ENCODE measurements around the gene IFNG-AS1.

Gene IFNG-AS1

DNA sequence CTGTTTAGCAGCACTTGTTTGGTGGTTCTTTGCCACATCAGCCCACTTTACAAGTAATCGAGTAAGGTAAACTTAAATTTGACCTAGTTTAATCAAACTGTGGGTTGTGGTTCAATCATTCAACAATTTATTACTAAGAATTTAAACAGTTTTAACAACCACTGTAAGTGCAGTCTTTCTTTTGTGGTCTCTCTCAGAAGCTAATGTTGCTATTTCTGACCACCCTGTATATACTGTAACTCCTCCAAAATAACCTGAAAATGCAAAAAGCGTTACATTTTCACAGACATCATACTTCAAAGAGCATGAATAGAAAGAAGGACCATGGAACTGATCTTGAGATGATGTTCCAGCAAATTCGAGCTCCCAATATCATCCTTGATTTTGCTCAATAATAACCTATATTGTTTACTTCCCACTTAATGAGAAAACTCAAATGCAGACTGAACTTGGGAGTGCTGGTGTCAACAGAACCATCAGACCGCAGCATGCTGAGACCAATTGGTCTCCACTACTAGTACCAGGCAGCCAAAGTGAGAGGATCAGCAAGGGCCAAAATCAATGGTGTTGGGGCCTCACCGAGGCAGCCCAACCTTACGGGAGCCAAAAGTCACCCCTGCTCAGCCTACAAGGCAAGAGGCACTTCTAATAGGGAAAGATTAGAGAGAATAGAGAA lies 22.1 kb downstream of the IFNG-AS1 start:
- DNase-seq (ENCODE audit: low spot score in 2 of 2): no peak
- ATAC-seq: peak; percentile 73
- Mint-ChIP-seq H3K4me3 (peak overlapping the region; percentile 55), H3K9me3 (no peaks in the 10 kb centered on the region), H3K4me1 (peaks cover 30% of the 10 kb centered on the region), H3K36me3 (no peaks in the 10 kb centered on the region), H3K27ac (peak overlapping the region; percentile 66)

DNA sequence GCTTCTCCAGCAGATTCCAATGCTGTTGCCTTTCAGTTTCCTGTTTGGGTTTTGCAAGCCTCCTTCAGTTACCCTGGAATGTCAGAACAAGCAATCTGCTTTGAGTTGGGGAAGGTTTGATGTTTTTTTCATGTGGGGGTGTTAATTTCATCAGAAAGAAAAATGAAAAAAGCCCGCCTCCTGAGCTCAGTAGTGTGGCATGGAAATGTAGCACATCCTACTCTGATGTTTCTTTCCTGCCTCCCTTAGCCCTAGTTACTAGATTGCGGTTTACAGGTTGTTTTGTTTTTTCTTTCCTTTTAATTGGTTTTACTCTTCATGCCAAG lies 22.6 kb downstream of the IFNG-AS1 start:
- peak overlapping the region; percentile 66 for H3K27ac Mint-ChIP-seq
- no peaks in the 10 kb centered on the region for H3K9me3 Mint-ChIP-seq
- no peak for DNase-seq (ENCODE audit: low spot score in 2 of 2)
- peaks cover 35% of the 10 kb centered on the region for H3K4me1 Mint-ChIP-seq
- no peaks in the 10 kb centered on the region for H3K36me3 Mint-ChIP-seq
- ATAC-seq: peak; percentile 69
- peak overlapping the region; percentile 55 for H3K4me3 Mint-ChIP-seq

DNA sequence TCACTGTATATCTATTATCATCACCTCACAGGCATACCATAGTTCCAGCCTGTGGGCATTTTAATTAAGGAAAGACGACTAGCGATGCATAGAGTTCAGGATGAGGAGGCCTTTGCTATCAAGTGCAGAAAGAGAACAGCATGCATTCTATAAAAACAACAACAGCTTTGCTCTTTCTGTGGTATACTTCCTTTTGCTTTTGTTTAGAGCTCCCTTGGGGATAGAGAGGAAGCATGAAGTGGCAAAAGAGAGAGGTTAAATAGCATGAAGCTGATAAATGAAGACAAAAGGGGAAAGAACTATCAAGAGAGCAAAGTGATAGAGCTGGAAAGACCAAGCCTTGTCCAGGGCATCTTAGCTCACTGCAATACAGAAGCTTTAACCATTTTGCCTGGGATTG lies 23.5 kb downstream of the IFNG-AS1 start:
- H3K36me3 Mint-ChIP-seq: no peaks in the 10 kb centered on the region
- H3K4me3 Mint-ChIP-seq: peak overlapping the region; percentile 55
- ATAC-seq (no peak), DNase-seq (ENCODE audit: low spot score in 2 of 2) (no peak)
- peaks cover 43% of the 10 kb centered on the region for H3K4me1 Mint-ChIP-seq
- H3K9me3 Mint-ChIP-seq: no peaks in the 10 kb centered on the region
- H3K27ac Mint-ChIP-seq: peak overlapping the region; percentile 66

DNA sequence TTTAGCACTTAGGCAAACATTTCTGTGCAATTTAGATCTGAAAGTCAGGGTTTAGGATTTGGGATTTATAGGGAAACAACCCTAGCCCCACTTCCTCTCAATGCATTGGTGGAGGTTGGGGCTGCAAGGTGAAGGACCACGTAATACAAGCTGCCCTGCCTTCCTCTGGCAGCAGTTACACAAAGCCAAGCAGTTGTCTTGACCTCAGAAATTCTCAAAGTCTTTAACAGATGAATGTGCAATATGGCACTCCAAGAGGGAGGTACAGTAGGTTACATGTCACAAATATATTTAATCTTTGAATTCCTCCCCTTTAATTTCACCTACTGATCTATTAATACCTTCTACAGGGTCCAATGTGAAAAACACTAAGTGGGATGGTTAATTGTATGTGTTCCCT lies 23.9 kb downstream of the IFNG-AS1 start:
- no peak for ATAC-seq
- Mint-ChIP-seq H3K4me1 (peaks cover 43% of the 10 kb centered on the region), H3K27ac (no peak overlapping the region)

DNA sequence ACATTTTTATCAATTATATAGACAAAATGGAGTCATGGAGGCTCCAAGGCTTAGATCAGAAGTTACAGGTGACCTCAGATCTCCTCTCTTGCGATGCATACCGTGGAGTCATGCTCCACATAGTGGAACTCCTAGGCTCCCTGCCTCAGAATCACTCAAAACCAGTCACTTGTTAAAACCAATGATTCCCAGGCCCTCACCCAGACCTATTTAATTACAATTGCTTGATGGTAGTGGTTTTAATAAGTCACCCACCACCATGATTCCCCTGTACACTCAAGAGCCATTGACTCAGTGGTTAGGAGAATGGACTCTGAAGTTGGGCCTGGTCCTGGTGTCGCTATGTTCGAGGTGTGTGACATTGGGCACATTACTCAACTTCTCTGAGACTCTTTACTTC lies 26.9 kb downstream of the IFNG-AS1 start:
- Mint-ChIP-seq H3K4me1 (peaks cover 44% of the 10 kb centered on the region), H3K27ac (no peak overlapping the region), H3K9me3 (no peaks in the 10 kb centered on the region), H3K4me3 (no peak overlapping the region), H3K36me3 (no peaks in the 10 kb centered on the region)
- no peak for DNase-seq (ENCODE audit: low spot score in 2 of 2)
- ATAC-seq: no peak

More for the DNA sequence above, 23.9 kb downstream of the IFNG-AS1 start:
- Mint-ChIP-seq H3K4me3 (no peak overlapping the region), H3K9me3 (no peaks in the 10 kb centered on the region), H3K36me3 (no peaks in the 10 kb centered on the region)
- no peak for DNase-seq (ENCODE audit: low spot score in 2 of 2)

DNA sequence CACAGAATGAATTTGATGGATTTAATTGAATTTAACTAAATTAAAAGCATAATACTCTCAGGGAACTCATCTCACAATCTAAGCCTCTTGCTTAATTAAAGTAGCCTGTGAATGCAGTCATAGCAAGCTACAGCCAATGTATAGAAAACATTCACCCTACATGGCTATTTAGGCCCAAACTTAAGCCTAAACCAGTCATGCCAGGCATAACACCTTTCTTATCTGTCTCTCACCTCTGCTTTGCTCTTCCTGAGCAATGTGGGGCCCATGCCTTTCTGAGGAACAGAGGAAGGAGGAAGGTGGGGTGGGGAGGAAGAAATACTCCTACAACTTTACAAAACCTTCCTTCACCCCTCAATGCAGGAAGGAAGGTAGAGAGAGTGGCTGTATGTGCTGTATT lies 29.1 kb downstream of the IFNG-AS1 start:
- ATAC-seq (peak; percentile 84), DNase-seq (ENCODE audit: low spot score in 2 of 2) (no peak)
- H3K36me3 Mint-ChIP-seq: no peaks in the 10 kb centered on the region
- H3K4me3 Mint-ChIP-seq: no peak overlapping the region
- peak overlapping the region; percentile 63 for H3K27ac Mint-ChIP-seq
- H3K9me3 Mint-ChIP-seq: peaks cover 3% of the 10 kb centered on the region
- peaks cover 31% of the 10 kb centered on the region for H3K4me1 Mint-ChIP-seq

DNA sequence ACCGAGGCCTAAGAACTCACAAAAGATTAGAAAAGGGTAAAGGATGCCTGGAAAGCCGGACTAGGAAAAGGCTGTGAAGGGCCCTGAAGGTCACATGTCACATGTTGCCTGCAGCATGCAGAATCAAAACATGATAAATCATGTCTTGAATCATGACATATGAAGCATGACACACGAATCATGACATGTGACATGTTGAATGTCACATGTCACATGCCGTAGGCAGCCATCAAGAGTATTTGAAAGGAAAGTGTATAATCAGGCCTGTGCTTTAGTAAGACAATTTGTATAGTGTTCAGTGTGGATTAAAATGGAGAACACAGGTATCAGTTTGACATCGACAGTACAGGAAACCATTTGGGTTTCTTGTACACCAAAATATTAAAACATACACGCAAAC lies 30.8 kb downstream of the IFNG-AS1 start:
- Mint-ChIP-seq H3K4me1 (peaks cover 31% of the 10 kb centered on the region), H3K36me3 (no peaks in the 10 kb centered on the region), H3K4me3 (no peak overlapping the region), H3K9me3 (peaks cover 3% of the 10 kb centered on the region), H3K27ac (peak overlapping the region; percentile 66)
- DNase-seq (ENCODE audit: low spot score in 2 of 2): no peak
- ATAC-seq: no peak

DNA sequence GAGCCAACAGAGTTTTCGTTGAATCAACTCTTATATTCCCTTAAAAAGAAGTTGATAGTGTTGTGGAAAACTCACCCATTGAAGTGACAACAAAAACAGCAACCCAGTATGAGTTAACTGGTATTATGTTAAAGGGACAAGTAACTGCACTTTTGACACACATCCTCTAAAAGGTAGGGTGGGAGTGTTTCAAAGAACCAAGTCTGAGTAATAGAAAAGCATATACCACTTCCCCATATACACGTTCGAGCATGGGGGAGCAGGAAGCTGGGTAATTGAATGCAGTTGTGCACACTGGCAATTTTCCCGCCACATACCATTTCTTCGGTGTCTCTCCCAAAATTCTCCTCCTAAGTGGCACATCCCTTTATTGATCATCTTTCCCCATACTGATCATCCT lies 31.5 kb downstream of the IFNG-AS1 start:
- ATAC-seq (peak; percentile 64), DNase-seq (ENCODE audit: low spot score in 2 of 2) (no peak)
- H3K4me3 Mint-ChIP-seq: no peak overlapping the region
- peaks cover 3% of the 10 kb centered on the region for H3K9me3 Mint-ChIP-seq
- H3K4me1 Mint-ChIP-seq: peaks cover 31% of the 10 kb centered on the region
- H3K27ac Mint-ChIP-seq: no peak overlapping the region
- H3K36me3 Mint-ChIP-seq: no peaks in the 10 kb centered on the region

DNA sequence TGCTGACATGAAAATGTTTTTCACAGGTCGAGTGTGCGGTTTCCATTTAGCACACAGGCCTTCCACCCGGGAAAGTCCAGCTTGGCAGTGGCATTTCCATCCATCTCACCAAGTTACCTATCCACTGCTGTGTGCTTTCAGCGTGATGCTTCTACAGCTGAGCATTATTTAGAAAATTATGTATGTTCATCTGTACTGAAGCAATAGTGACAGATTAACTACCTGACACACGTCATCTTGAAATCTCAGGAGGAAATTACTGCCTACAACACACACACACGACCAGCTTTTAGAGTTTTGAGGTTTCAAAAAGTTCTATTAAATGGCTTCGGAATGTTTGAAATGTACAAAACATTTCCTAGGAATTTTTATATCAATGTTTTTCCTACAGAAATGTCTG lies 39.4 kb downstream of the IFNG-AS1 start:
- Mint-ChIP-seq H3K4me1 (peaks cover 27% of the 10 kb centered on the region), H3K36me3 (peaks cover 5% of the 10 kb centered on the region), H3K27ac (peak overlapping the region; percentile 18), H3K4me3 (peak overlapping the region; percentile 15), H3K9me3 (peaks cover 5% of the 10 kb centered on the region)
- ATAC-seq: peak; percentile 31
- DNase-seq (ENCODE audit: low spot score in 2 of 2): no peak

DNA sequence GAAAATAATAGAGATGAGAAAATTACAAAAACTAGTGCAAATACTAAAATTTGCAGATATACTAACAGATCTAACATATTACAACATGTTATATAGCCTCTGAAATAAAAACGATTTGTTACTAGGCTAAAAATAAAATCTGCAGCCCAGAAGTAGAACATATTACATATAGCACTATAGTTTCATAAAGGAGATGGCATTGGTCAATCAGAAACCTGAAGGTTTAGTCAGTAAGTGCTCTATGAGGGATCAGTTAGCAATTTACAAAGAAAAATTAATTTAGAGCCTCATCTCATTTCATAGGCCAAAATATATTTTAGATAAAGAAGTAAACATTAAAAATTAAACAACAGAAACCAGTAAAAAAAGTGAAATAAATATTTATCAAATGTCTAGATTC lies 41.0 kb downstream of the IFNG-AS1 start:
- H3K4me1 Mint-ChIP-seq: peaks cover 29% of the 10 kb centered on the region
- peaks cover 5% of the 10 kb centered on the region for H3K9me3 Mint-ChIP-seq
- peaks cover 5% of the 10 kb centered on the region for H3K36me3 Mint-ChIP-seq
- ATAC-seq: peak; percentile 61
- no peak overlapping the region for H3K4me3 Mint-ChIP-seq
- no peak for DNase-seq (ENCODE audit: low spot score in 2 of 2)
- no peak overlapping the region for H3K27ac Mint-ChIP-seq

DNA sequence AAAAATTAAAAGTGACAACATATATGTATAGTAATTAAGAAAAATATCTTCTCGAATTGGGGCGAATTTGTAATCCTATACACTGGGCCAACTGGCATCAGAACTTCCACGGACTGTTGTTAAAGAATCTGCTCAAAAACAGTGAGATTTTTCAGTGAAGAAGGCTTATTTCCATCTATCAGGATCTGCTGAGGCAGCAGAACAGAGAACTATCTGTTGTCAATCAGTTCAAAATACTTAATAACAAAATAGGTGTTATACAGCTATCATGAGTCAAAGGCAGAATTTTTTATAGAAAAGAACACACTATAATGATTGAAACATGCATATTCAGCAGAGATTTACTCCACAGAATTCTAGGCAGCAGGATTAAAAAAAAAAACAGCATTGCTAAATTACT lies 41.9 kb downstream of the IFNG-AS1 start:
- Mint-ChIP-seq H3K27ac (peak overlapping the region; percentile 87), H3K36me3 (peaks cover 5% of the 10 kb centered on the region), H3K4me3 (peak overlapping the region; percentile 67), H3K4me1 (peaks cover 38% of the 10 kb centered on the region), H3K9me3 (peaks cover 10% of the 10 kb centered on the region)
- no peak for DNase-seq (ENCODE audit: low spot score in 2 of 2)
- ATAC-seq: no peak

DNA sequence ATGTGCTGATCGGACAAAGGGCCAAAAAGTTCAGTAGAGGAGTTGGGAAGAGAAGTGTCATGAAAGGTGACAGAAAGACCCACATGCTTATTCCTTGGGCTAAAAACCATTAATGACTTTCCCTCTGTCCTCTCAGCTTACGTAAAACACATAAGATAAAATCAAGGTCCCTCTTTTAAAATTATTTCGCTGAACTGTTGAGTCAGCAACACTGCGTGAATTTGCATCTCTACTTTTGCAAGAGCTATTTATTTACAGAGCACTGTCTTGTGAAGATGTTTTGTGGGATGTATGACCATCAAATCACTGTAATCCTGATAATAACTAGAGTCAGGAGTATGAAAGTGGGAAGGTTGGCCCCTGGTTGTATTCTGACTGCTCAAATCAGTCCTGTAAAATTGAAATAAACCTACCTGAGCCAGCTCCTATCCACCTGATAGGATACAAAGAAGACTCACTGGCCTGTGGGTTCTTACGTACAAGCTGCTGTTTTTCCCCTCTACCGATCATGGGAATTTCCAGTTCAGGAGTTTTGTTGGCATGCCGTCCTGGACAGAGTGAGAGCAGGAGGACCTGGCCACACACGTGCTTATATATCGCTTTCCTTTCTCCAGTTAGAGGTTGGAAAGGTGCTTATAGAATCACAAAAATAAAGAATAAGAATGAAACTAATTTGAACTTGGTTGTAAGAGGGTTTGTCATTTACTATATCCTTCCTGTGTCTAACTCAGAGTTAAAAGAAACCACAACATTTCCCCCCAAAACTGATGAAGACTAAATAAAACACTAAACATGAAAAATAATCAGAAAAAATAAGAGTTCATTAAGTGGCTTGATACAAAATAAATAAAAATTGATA lies 42.9 kb downstream of the IFNG-AS1 start:
- ATAC-seq (peak; percentile 52), DNase-seq (ENCODE audit: low spot score in 2 of 2) (no peak)
- peaks cover 10% of the 10 kb centered on the region for H3K9me3 Mint-ChIP-seq
- peak overlapping the region; percentile 67 for H3K4me3 Mint-ChIP-seq
- peaks cover 44% of the 10 kb centered on the region for H3K4me1 Mint-ChIP-seq
- peaks cover 5% of the 10 kb centered on the region for H3K36me3 Mint-ChIP-seq
- peak overlapping the region; percentile 87 for H3K27ac Mint-ChIP-seq

DNA sequence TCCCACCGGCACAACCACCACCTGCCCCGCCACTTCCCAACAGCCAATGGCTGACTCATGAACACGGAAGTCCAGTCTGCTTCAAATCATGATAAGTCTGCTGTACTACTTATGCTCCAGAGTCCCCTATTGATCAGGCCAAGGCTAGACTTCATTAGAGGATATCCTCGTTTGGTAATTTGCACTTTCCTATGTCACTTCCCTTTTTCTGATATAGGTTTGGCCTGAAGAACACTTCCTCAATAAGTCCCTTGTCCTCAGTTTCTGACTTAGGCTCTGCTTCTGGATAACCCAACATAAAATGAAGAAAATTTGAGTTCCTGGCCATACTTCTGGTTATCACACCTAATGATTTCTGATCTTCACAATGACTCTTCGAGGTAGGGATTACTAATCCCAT lies 45.3 kb downstream of the IFNG-AS1 start:
- Mint-ChIP-seq H3K9me3 (peaks cover 5% of the 10 kb centered on the region), H3K4me1 (peaks cover 50% of the 10 kb centered on the region), H3K27ac (no peak overlapping the region), H3K36me3 (peaks cover 5% of the 10 kb centered on the region), H3K4me3 (no peak overlapping the region)
- ATAC-seq (no peak), DNase-seq (ENCODE audit: low spot score in 2 of 2) (no peak)

DNA sequence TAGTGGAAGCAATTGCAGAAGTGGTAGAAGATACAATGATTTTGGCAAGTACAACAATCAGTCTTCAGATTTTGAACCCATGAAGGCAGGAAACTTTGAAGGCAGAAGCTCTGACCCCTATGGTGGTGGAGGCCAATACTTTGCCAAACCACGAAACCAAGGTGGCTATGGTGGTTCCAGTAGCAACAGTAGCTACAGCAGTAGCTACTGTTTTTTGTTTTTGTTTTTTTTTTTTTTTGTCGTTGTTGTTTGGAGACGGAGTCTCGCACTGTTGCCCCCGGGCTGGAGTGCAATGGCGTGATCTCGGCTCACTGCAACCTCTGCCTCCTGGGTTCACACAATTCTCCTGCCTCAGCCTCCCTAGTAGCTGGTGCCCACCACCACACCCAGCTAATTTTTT lies 47.4 kb downstream of the IFNG-AS1 start:
- peak overlapping the region; percentile 9 for H3K4me3 Mint-ChIP-seq
- ATAC-seq (peak; percentile 7), DNase-seq (ENCODE audit: low spot score in 2 of 2) (no peak)
- H3K4me1 Mint-ChIP-seq: peaks cover 63% of the 10 kb centered on the region
- H3K9me3 Mint-ChIP-seq: peaks cover 5% of the 10 kb centered on the region
- peak overlapping the region; percentile 75 for H3K27ac Mint-ChIP-seq
- H3K36me3 Mint-ChIP-seq: peaks cover 9% of the 10 kb centered on the region

DNA sequence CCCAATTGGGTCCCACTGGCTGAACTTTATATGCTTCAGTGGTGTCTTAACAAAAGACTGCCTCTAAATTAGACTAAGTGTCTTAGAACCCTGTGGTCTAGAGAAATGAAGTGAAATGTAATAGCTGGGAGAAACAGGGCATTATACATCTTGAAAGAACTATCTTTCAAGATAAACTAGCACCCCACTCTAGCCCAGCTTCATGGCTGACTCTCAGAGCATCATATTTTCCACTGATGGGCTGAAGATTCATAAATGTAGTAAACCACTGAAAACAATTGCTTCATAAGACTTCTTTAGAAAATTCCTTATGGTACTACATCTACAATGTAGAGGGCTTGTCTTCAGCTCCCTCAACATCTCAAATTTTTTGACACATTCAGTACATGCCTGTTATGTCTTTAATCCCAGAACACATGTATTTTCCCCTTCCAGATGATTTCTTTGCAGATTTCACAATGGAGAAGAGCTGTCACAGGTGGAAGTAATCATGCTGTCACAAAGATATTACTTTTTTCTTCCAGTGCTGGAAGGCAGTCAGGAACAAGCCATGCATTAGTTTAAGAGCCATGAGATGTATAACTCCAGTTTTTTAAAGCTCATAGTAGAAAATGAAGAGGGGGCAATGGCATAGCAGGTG lies 48.5 kb downstream of the IFNG-AS1 start:
- peak; percentile 71 for ATAC-seq
- DNase-seq (ENCODE audit: low spot score in 2 of 2): no peak
- peaks cover 4% of the 10 kb centered on the region for H3K36me3 Mint-ChIP-seq
- H3K9me3 Mint-ChIP-seq: peaks cover 5% of the 10 kb centered on the region
- peaks cover 63% of the 10 kb centered on the region for H3K4me1 Mint-ChIP-seq
- H3K27ac Mint-ChIP-seq: peak overlapping the region; percentile 75
- peak overlapping the region; percentile 19 for H3K4me3 Mint-ChIP-seq
